NCI-H1436 (cell line): ENCODE data around the gene STC2.
"Not testable (repeated sequence)": the region's sequence is repeated elsewhere in the genome, so short reads cannot be mapped to it uniquely, and the experiment has no call there.

Experiments used
- DNase-seq: peaks from one replicate; lab custom pipeline; 2025; lab: John Stamatoyannopoulos, UW

Gene STC2

DNA sequence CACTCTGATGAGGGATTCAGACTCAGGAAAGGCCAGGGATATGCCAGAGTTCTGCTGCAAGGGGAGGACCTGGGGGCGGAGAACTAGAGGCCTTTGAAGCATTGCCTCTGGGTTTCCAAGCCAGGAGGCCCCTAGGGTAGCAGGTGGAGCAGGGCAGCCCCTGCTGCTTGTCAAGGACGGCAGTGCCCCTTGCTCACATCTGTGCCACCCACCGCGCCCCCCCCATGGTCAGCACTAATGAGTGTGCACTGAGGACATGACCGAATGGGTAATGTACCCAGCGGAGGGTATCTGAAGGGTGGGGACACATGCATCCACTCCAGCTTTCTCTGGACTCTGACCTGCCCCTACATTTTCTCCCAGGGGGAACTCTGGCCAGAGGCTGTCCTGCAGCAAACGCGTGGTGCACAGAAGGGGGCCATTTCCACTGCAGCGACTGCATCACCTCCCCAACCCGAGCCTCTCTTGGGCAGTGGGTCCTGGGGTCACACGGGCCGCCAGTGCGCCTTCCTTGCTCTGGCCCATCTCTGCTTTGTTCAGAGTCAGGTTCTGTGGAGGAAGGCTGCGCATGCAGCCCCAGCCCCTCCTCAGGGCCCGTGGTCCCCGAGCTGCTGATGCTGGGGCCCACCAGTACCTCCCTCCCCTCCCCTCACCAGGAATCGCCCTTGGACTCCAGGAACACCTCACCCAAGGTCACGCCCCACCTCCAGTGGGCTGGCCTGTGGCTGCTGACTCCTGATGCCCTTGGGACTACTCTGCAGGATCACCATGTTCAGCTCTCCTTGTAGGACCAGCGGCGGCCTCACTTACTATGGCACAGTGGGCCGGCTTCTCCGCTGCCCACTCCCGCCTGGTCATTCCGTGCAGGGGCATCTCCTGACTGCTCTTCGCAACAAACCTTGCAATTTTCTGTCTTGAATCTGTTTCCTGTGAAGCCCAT lies 31.2 kb downstream of the STC2 start:
- no peak for DNase-seq

DNA sequence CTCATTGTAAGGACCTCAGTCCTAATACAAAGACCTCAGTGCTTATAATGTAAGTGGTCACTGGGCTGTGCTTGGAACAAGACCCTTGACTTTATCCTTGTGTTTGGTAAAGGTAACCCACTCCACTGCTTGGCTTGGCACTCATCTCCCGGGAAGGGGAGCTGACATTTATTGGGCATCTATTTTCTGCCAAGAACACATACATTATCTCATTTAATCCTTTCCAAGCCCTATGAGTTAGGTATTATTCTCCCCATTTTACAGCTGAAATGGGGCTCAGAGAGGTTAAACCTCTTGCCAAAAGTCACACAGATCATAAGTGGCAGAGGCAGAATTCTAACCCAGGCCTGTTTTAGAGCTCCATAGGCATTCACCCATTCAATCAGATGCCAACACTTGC lies 32.4 kb downstream of the STC2 start:
- DNase-seq = no peak

DNA sequence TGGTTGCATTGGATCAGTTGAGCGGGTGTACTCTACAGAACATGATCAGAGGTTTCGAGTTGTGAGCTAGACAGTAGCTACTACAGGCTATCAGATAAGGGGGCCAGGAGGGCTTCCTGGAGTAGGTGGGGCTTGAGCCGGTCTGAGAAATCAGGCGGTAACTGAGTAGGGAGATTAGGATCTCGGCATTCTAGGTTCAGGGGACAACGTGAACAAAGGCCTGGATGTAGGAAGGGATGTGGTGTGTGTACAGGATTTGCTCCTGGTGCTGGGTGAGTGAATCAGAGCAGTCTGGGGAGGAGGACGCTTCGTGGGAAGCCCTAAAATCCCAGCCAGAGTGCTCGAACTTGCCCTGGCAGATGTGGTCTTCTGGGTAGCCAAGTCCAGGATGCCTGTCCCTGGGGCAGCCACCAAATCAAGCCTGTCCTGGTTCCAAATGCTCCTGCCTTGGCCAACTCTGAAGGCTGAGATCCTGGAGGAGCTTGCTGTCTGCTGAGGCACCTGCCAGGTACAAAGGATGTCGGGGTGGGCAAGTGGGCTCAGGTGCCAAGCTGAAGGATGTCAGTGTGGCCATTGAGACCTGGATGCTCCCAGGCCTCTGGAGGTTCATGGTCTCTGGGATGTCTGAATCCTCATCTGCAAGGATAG lies 33.4 kb downstream of the STC2 start:
- no peak for DNase-seq

GRCh38 chr5:173293817-173294672 lies 34.2 kb downstream of the STC2 start:
- DNase-seq = peak; percentile 17

DNA sequence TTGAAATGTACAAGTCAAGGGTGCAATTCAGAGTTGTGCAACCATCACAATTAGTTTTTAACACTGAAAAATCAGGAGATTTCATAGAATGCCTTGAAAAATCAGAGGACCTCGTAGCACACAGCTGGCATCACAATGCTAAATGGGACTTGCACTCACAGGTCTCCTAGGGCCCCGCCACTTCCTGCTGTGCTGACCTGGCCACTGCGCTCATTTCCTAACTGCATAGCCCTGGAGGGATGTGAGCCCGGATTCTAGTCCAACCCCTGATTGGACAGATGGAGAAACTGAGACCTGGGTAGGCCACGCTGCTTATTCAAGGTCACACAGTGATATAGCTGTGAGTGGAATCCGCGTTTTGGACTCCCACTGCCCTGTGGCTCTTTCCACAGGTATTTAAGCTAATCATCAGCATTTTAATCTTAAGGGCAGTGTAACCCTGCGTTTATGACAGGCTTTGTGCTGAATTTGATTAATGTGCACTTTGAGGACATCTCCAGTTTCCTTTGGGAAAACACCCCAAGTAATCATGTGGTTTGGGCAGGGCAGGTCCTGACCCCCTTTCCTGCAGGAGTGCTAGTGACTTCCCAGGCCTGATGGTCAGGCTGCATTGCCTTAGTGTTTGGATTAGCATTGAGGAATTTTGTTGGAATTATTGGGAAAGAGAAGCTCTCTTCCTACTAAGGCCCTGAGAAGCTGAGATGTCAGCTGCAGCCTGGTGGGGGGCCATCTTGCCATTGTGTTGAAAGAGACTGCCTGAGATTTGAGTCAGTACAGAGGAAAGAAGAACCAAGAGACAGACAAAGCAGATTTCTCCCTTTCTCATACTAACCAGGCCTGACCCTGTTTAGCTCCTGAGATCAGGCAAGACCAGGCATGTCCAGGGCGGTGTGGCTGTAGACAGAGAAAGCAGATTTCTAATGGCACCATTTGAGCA lies 36.2 kb downstream of the STC2 start:
- no peak for DNase-seq

GRCh38 chr5:173290477-173291131 lies 37.6 kb downstream of the STC2 start:
- no peak for DNase-seq

GRCh38 chr5:173289372-173289771 lies 38.8 kb downstream of the STC2 start:
- DNase-seq = no peak

GRCh38 chr5:173288632-173289031 lies 39.6 kb downstream of the STC2 start:
- DNase-seq = no peak

GRCh38 chr5:173287086-173287485 lies 41.1 kb downstream of the STC2 start:
- DNase-seq = no peak

GRCh38 chr5:173284343-173284958 lies 43.8 kb downstream of the STC2 start:
- DNase-seq = not testable (repeated sequence)

GRCh38 chr5:173283318-173284288 lies 44.6 kb downstream of the STC2 start:
- no peak for DNase-seq

GRCh38 chr5:173282916-173283315 lies 45.3 kb downstream of the STC2 start:
- DNase-seq = no peak

DNA sequence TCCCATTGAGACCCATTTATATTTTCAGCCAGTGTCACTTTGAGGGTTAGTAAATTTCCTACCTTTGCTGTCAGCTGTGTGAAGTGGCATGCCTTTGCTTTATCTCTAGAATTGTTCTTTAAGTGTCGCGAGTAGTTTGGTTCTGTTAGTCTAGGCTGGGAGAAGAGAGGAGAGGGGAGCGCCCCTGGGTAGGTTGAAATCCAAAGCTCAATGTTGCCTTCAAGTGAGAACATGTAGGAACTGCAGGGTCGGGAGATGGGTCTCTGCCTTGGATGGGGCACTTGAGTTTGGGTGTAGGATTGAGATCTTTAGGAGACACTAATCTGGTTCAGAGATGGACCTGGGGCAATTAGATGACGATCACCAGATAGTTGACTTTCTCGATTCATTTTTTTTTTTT lies 46.3 kb downstream of the STC2 start:
- no peak for DNase-seq

DNA sequence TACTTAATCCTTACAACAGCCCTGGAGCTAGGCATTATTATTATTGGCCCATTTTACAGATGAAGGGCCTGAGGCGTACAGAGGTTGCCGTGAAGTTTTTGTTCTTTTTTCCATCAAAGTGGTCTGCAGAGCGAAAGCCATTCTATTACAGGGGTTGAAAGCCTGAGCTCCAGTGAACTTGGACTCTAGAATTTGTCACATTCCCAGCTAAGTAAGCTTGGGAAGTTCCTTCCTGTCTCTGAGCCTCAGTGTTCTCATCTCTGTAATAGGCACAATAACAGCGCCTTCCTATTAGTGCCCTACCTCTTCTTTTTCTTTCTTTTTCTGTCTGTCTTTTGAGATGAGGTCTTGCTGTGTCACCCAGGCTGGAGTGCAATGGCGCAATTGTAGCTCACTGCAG lies 49.0 kb downstream of the STC2 start:
- no peak for DNase-seq

- no peak for DNase-seq
Measured at GRCh38 chr5:173278641-173279040, 49.6 kb downstream of the STC2 start.

GRCh38 chr5:173278172-173278571 lies 50.0 kb downstream of the STC2 start:
- no peak for DNase-seq

GRCh38 chr5:173274771-173275170 lies 53.4 kb downstream of the STC2 start:
- no peak for DNase-seq

DNA sequence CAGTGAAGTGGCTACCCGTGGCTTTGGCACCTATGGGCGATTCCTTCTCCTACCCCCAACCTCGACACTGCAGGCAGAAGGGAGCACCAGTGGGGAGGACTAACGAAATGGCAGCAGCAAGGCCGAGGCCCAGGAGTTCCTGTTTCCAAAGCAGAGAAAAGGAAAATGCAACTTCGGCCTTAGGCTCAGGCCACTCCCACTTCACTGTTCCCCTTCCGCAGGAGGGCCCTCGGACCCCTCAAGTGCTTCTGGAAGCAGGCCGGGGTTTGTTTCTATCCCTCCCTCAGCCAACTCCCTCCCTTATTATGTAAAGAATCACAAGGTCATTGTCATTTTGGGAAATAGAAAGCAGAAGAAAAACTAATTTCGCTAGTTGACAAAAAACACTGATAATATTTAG lies 56.8 kb downstream of the STC2 start:
- no peak for DNase-seq
